ENCODE measurements around the gene SENP6. TPM values are rescaled to one million over a fixed set of nuclear protein-coding genes. Genes with fewer than 3 reads are reported as not detected.
"Not testable (repeated sequence)": the region's sequence is repeated elsewhere in the genome, so short reads cannot be mapped to it uniquely, and the experiment has no call there.

Gene SENP6
- total RNA-seq, result 71.9 and 74.9 TPM in 2 replicates

- intact Hi-C loops (cut with micrococcal nuclease), result loop anchor here (1.0 to 5.0 kb wide), 5 partner anchors 36 to 1947 kb away; partner anchors contain the start of genes COX7A2, MYO6 and TMEM30A
Observed at GRCh38 chr6:75601304-75602245, at the start of gene SENP6. SENP6 (plus strand) TSS chr6:75601880; CDS start chr6:75602525, 645 bp downstream.

- intact Hi-C loops (cut with micrococcal nuclease), result no loop called here
Observed at GRCh38 chr6:75556240-75556639, 45.4 kb upstream of the SENP6 start.

- intact Hi-C loops (cut with micrococcal nuclease), result no loop called here
Observed at GRCh38 chr6:75557068-75557467, 44.6 kb upstream of the SENP6 start.

GRCh38 chr6:75563032-75563431 lies 38.6 kb upstream of the SENP6 start:
- intact Hi-C loops (cut with micrococcal nuclease), result no loop called here

GRCh38 chr6:75566137-75566767 lies 35.4 kb upstream of the SENP6 start:
- intact Hi-C loops (cut with micrococcal nuclease), result no loop called here

GRCh38 chr6:75568100-75568499 lies 33.6 kb upstream of the SENP6 start:
- intact Hi-C loops (cut with micrococcal nuclease), result no loop called here

GRCh38 chr6:75568965-75569364 lies 32.7 kb upstream of the SENP6 start:
- intact Hi-C loops (cut with micrococcal nuclease), result no loop called here

GRCh38 chr6:75570671-75571070 lies 31.0 kb upstream of the SENP6 start:
- intact Hi-C loops (cut with micrococcal nuclease), result not testable (repeated sequence)

GRCh38 chr6:75572072-75572471 lies 29.6 kb upstream of the SENP6 start:
- intact Hi-C loops (cut with micrococcal nuclease), result no loop called here

- intact Hi-C loops (cut with micrococcal nuclease), result no loop called here
Observed at GRCh38 chr6:75579951-75580350, 21.7 kb upstream of the SENP6 start.

GRCh38 chr6:75581231-75581630 lies 20.4 kb upstream of the SENP6 start:
- intact Hi-C loops (cut with micrococcal nuclease), result no loop called here

- intact Hi-C loops (cut with micrococcal nuclease), result not testable (repeated sequence)
Observed at GRCh38 chr6:75584552-75584951, 17.1 kb upstream of the SENP6 start.

- intact Hi-C loops (cut with micrococcal nuclease), result no loop called here
Observed at GRCh38 chr6:75588948-75589347, 12.7 kb upstream of the SENP6 start.

GRCh38 chr6:75590370-75590769 lies 11.3 kb upstream of the SENP6 start:
- intact Hi-C loops (cut with micrococcal nuclease), result no loop called here

- intact Hi-C loops (cut with micrococcal nuclease), result not testable (repeated sequence)
Observed at GRCh38 chr6:75596380-75596779, 5.3 kb upstream of the SENP6 start.

GRCh38 chr6:75600768-75601167 lies 912 bp upstream of the SENP6 start:
- intact Hi-C loops (cut with micrococcal nuclease), result loop anchor here (5.0 kb wide), 1 partner anchor 37 kb away; no protein-coding TSS in a partner anchor

- intact Hi-C loops (cut with micrococcal nuclease), result loop anchor here (1.0 to 5.0 kb wide), 6 partner anchors 9 to 1948 kb away; partner anchors contain the start of genes COX7A2, MYO6 and TMEM30A
Observed at GRCh38 chr6:75602246-75603105, 796 bp downstream of the SENP6 start.

- intact Hi-C loops (cut with micrococcal nuclease), result loop anchor here (1.0 to 5.0 kb wide), 4 partner anchors 8 to 1948 kb away; partner anchors contain the start of gene MYO6
Observed at GRCh38 chr6:75603106-75603420, 1.4 kb downstream of the SENP6 start.

GRCh38 chr6:75604294-75604693 lies 2.6 kb downstream of the SENP6 start:
- intact Hi-C loops (cut with micrococcal nuclease), result loop anchor here (5.0 kb wide), 1 partner anchor 33 kb away; no protein-coding TSS in a partner anchor

- intact Hi-C loops (cut with micrococcal nuclease), result no loop called here
Observed at GRCh38 chr6:75605635-75606034, 4.0 kb downstream of the SENP6 start.

- intact Hi-C loops (cut with micrococcal nuclease), result no loop called here
Observed at GRCh38 chr6:75608304-75608703, 6.6 kb downstream of the SENP6 start.
